ENCODE data around the gene GSTO1. TPM values are rescaled to one million over a fixed set of nuclear protein-coding genes. Genes with fewer than 3 reads are reported as not detected.

The GSTO1 gene
- 198 TPM for total RNA-seq (2013)
- 100 to 1,000 TPM; 131 to 581 (median 495) TPM for polyA plus RNA-seq
- 28.0 and 43.8 TPM in 2 replicates for polyA minus RNA-seq
- 120 to 246 (median 171) reads per million in 11 experiments for total RNA-seq

- Histone ChIP-seq H4K20me1 (ENCODE audit: insufficient read depth, low read length) (peaks cover 30% of the 10 kb centered on the region), H3K4me3 (replicated peaks in 1 of 3; ENCODE audit: low read depth in 2 of 3, low read length in 3 of 3) (peak within 1 kb of the TSS; percentile 96 to 97 (median 96)), H3K4me2 (replicated peaks; ENCODE audit: extremely low read depth, low read length, poor library complexity, severe bottlenecking) (peak within 1 kb of the TSS; percentile 95), H3K79me2 (ENCODE audit: insufficient read depth, low read length) (peaks cover 53% of the 10 kb centered on the region), H3K4me1 (ENCODE audit: control insufficient read depth in 1 of 2, insufficient read depth in 2 of 2, low read length in 2 of 2) (peaks cover 44 to 58% of the 10 kb centered on the region in 2 donors), H2AFZ (ENCODE audit: insufficient read depth, low read depth, low read length, poor library complexity, severe bottlenecking) (peak within 1 kb of the TSS; percentile 78), H3K9me3 (replicated peaks in 1 of 2; ENCODE audit: control insufficient read depth in 1 of 2, insufficient read depth in 1 of 2, low read length in 2 of 2) (no peaks in the 10 kb centered on the region), H3K27me3 (ENCODE audit: control insufficient read depth in 2 of 2, insufficient read depth in 2 of 2, low read length in 2 of 2) (no peaks in the 10 kb centered on the region), H3K9ac (ENCODE audit: insufficient read depth, low read length, poor library complexity, severe bottlenecking) (peak within 1 kb of the TSS; percentile 98), H3K36me3 (replicated peaks in 1 of 2; ENCODE audit: control insufficient read depth in 1 of 2, insufficient read depth in 2 of 2, low read length in 2 of 2) (peaks cover 19 to 29% of the 10 kb centered on the region in 2 donors), H3K27ac (ENCODE audit: low read depth in 1 of 2, low read length in 2 of 2) (peak within 1 kb of the TSS; percentile 96 to 99)
- Mint-ChIP-seq H3K9me3 (no peaks in the 10 kb centered on the region), H3K27me3 (ENCODE audit: low read depth in 3 of 3) (peaks cover 0 to 2% (median 0%) of the 10 kb centered on the region in 3 donors), H3K27ac (peak within 1 kb of the TSS; percentile 96 to 99 (median 99)), H3K4me3 (peak within 1 kb of the TSS; percentile 88 to 98), H3K4me1 (peaks cover 67% of the 10 kb centered on the region), H3K36me3 (peaks cover 31 to 32% of the 10 kb centered on the region in 2 donors)
- DNase-seq, result peak; percentile 80 to 84 (median 82)
- intact Hi-C loops (cut with micrococcal nuclease), result loop anchor here (1.0 to 10.0 kb wide), 2 partner anchors 7 to 70 kb away; no protein-coding TSS in a partner anchor
- no peak for TF ChIP-seq CTCF (IDR thresholded peaks at IDR 0.05)
- under 1% methylated on average over 63 of the region's 69 CpGs for WGBS (ENCODE audit: insufficient coverage)
Observed at GRCh38 chr10:104254493-104255310, at the start of gene GSTO1. GSTO1 (plus strand) TSS chr10:104254892; CDS start chr10:104254929, 37 bp downstream.

- no peaks in the 10 kb centered on the region for H3K4me1 ChIP-seq (ENCODE audit: control insufficient read depth in 1 of 2, insufficient read depth in 2 of 2, low read length in 2 of 2)
- no peak overlapping the region for H3K27ac Mint-ChIP-seq
- H2AFZ ChIP-seq (ENCODE audit: insufficient read depth, low read depth, low read length, poor library complexity, severe bottlenecking), result no peak overlapping the region
- H3K4me2 ChIP-seq (replicated peaks; ENCODE audit: extremely low read depth, low read length, poor library complexity, severe bottlenecking), result no peak overlapping the region
- no CpG with 5 or more reads among the region's 3 CpGs for WGBS (ENCODE audit: insufficient coverage)
- no peaks in the 10 kb centered on the region for H3K27me3 ChIP-seq (ENCODE audit: control insufficient read depth in 2 of 2, insufficient read depth in 2 of 2, low read length in 2 of 2)
- intact Hi-C loops (cut with micrococcal nuclease), result loop anchor here (10.0 kb wide), 2 partner anchors 154 to 314 kb away; no protein-coding TSS in a partner anchor
- no peak for DNase-seq
- no peaks in the 10 kb centered on the region for H3K79me2 ChIP-seq (ENCODE audit: insufficient read depth, low read length)
- H3K9ac ChIP-seq (ENCODE audit: insufficient read depth, low read length, poor library complexity, severe bottlenecking), result no peak overlapping the region
- peaks cover 0 to 2% (median 0%) of the 10 kb centered on the region in 7 donors for H3K9me3 Mint-ChIP-seq
- H3K36me3 Mint-ChIP-seq, result no peaks in the 10 kb centered on the region
- no peak overlapping the region for H3K4me3 ChIP-seq (replicated peaks in 1 of 3; ENCODE audit: low read depth in 2 of 3, low read length in 3 of 3)
- H3K4me3 Mint-ChIP-seq, result no peak overlapping the region
- peaks cover 2% of the 10 kb centered on the region for H3K4me1 Mint-ChIP-seq
- no peak for TF ChIP-seq CTCF (IDR thresholded peaks at IDR 0.05)
- H3K36me3 ChIP-seq (replicated peaks in 1 of 2; ENCODE audit: control insufficient read depth in 1 of 2, insufficient read depth in 2 of 2, low read length in 2 of 2), result no peaks in the 10 kb centered on the region
- no peaks in the 10 kb centered on the region for H3K9me3 ChIP-seq (replicated peaks in 1 of 2; ENCODE audit: control insufficient read depth in 1 of 2, insufficient read depth in 1 of 2, low read length in 2 of 2)
- no peaks in the 10 kb centered on the region for H4K20me1 ChIP-seq (ENCODE audit: insufficient read depth, low read length)
- H3K27ac ChIP-seq (ENCODE audit: low read depth in 1 of 2, low read length in 2 of 2), result no peak overlapping the region
- H3K27me3 Mint-ChIP-seq (ENCODE audit: low read depth in 3 of 3), result peaks cover 0 to 4% (median 3%) of the 10 kb centered on the region in 3 donors
Observed at GRCh38 chr10:104208730-104209129, 46.0 kb upstream of the GSTO1 start.
